Upper lobe of right lung (tissue), 1 donor: ENCODE results near the gene EFHC1. TPM values are rescaled to one million over a fixed set of nuclear protein-coding genes. Genes with fewer than 3 reads are reported as not detected.

Experiments
- ATAC-seq: fragments of 200-7000 bp; cut with Tn5 transposase; one replicate; pipeline ENCODE4 v1.9.1; 2020; ENCODE audit warnings: mild to moderate bottlenecking, moderate library complexity
- DNase-seq: peaks from one replicate; pipeline ENCODE4 v3.0.0-alpha.2; 2020
- H3K27ac ChIP-seq: fragments of 200-600 bp; one replicate; pipeline ENCODE4 v1.8.0; 2022
- H3K27me3 ChIP-seq: fragments of 200-600 bp; one replicate; pipeline ENCODE4 v1.8.0; 2022; ENCODE audit warnings: mild to moderate bottlenecking
- H3K36me3 ChIP-seq: fragments of 200-600 bp; one replicate; pipeline ENCODE4 v1.8.0; 2022
- H3K4me1 ChIP-seq: fragments of 200-600 bp; one replicate; pipeline ENCODE4 v1.8.0; 2022
- H3K4me3 ChIP-seq: fragments of 200-600 bp; one replicate; pipeline ENCODE4 v1.8.0; 2022; ENCODE audit warnings: mild to moderate bottlenecking
- H3K9me3 ChIP-seq: fragments of 200-600 bp; one replicate; pipeline ENCODE4 v1.8.0; 2022
- CTCF ChIP-seq: fragments of 200-600 bp; IDR thresholded peaks from one replicate; pipeline ENCODE4 v1.8.0; 2022; ENCODE audit warnings: antibody characterized with exemption
- intact Hi-C: fragments of 100-400 bp; cut with DNase I; formaldehyde crosslinking; loops from one replicate; pipeline ENCODE4 v1.11.0; 2022
- total RNA-seq: library from RNA; stranded (reverse); fragmentation: NEBNext Ultra II Directional; extraction: Animal tissue kit (Norgen Biotek cat#: 25700); gene quantifications from one replicate; pipeline ENCODE4 v1.2.1, GENCODE V29; 2021
- donor health status: DM: no; HTN: yes; CAD: no; lungs with severe emphysema.

EFHC1 gene
- total RNA-seq, 1 donor from 2014 or later, result 16.8 TPM

GRCh38 chr6:52540286-52540902 is 120.3 kb downstream of the EFHC1 start:
- Histone ChIP-seq H3K4me3 (no peak overlapping the region), H3K27ac (no peak overlapping the region), H3K27me3 (no peaks in the 10 kb centered on the region), H3K9me3 (no peaks in the 10 kb centered on the region), H3K36me3 (peaks cover 6% of the 10 kb centered on the region), H3K4me1 (peaks cover 38% of the 10 kb centered on the region)
- ATAC-seq (no peak), DNase-seq (no peak)
- no peak for TF ChIP-seq CTCF
- intact Hi-C loops, result no loop called here

- Histone ChIP-seq H3K27me3 (no peaks in the 10 kb centered on the region), H3K36me3 (no peaks in the 10 kb centered on the region), H3K4me1 (peaks cover 42% of the 10 kb centered on the region), H3K27ac (no peak overlapping the region), H3K4me3 (no peak overlapping the region), H3K9me3 (no peaks in the 10 kb centered on the region)
- ATAC-seq (no peak), DNase-seq (no peak)
- intact Hi-C loops, result no loop called here
- no peak for TF ChIP-seq CTCF
Measured at GRCh38 chr6:52541135-52541534, 121.0 kb downstream of the EFHC1 start.

GRCh38 chr6:52543262-52543661 is 123.1 kb downstream of the EFHC1 start:
- H3K36me3 ChIP-seq, result no peaks in the 10 kb centered on the region
- intact Hi-C loops, result no loop called here
- ATAC-seq (no peak), DNase-seq (no peak)
- H3K9me3 ChIP-seq, result no peaks in the 10 kb centered on the region
- H3K27me3 ChIP-seq, result no peaks in the 10 kb centered on the region
- no peak for TF ChIP-seq CTCF
- no peak overlapping the region for H3K4me3 ChIP-seq
- peaks cover 33% of the 10 kb centered on the region for H3K4me1 ChIP-seq
- H3K27ac ChIP-seq, result peak overlapping the region; percentile 45

- DNase-seq, result no peak
- Histone ChIP-seq H3K9me3 (no peaks in the 10 kb centered on the region), H3K27ac (peak overlapping the region; percentile 45), H3K36me3 (no peaks in the 10 kb centered on the region), H3K4me3 (no peak overlapping the region), H3K27me3 (no peaks in the 10 kb centered on the region), H3K4me1 (peaks cover 31% of the 10 kb centered on the region)
- intact Hi-C loops, result no loop called here
- TF ChIP-seq CTCF, result no peak
- ATAC-seq, result peak; percentile 36
Measured at GRCh38 chr6:52543729-52544601, 123.8 kb downstream of the EFHC1 start.

- Histone ChIP-seq H3K4me3 (no peak overlapping the region), H3K27ac (peak overlapping the region; percentile 45), H3K9me3 (no peaks in the 10 kb centered on the region), H3K4me1 (peaks cover 32% of the 10 kb centered on the region), H3K27me3 (no peaks in the 10 kb centered on the region), H3K36me3 (no peaks in the 10 kb centered on the region)
- ATAC-seq (no peak), DNase-seq (no peak)
- intact Hi-C loops, result no loop called here
- no peak for TF ChIP-seq CTCF
Measured at GRCh38 chr6:52544602-52545405, 124.7 kb downstream of the EFHC1 start.
